Measurements from ENCODE around the gene DISC1. TPM values are rescaled to one million over a fixed set of nuclear protein-coding genes. Genes with fewer than 3 reads are reported as not detected.

Gene DISC1
- total RNA-seq, 2 donors from 2014 or later = 6.7 to 9.3 TPM

DNA sequence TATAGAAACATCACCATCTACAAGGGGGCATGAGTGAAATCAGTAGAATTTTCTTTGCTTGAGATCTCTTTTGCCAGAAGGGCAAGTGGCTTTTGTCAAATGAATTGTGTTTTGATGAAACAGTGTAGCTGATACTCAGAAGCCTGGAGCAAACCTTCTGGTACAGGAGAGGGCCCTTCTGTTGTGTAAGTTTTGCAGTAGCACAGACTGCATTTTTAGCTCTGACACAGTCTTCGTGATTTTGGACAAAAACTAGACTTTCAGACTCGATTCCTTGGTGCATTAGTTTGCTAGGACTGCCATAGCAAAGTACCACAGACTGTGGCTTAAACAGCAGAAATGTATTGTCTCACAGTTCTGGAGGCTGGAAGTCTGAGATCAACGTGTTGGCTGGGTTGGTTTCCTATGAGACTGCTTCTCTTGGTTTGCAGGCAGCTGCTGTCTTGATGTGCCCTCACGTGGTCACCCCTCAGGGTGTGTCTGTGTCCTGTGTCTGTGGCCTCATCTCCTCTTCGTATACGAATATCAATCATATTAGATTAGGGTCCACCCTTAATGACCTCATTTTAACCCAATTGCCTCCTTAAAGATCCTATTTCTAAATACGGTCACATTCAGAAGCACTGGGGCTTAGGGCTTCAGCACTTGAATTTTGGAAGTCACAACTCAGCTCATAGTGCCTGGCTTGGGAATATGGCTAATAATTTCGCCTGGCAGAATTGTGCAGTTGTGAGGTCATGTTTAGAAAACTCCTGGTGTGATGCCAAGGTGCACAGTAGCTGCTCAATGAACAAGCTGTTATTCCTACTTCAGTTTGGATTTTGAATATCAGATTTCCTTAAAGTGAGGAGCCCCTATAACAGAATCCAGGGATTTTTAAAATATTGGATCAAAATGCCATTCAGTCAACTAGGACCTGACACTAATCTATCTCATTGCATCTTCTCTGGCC is 21.2 kb upstream of the DISC1 start:
- no peak for TF ChIP-seq POLR2A (IDR thresholded peaks at IDR 0.05)
- TF ChIP-seq POLR2AphosphoS5 (IDR thresholded peaks at IDR 0.05) = no peak
- TF ChIP-seq, protein P1, sequence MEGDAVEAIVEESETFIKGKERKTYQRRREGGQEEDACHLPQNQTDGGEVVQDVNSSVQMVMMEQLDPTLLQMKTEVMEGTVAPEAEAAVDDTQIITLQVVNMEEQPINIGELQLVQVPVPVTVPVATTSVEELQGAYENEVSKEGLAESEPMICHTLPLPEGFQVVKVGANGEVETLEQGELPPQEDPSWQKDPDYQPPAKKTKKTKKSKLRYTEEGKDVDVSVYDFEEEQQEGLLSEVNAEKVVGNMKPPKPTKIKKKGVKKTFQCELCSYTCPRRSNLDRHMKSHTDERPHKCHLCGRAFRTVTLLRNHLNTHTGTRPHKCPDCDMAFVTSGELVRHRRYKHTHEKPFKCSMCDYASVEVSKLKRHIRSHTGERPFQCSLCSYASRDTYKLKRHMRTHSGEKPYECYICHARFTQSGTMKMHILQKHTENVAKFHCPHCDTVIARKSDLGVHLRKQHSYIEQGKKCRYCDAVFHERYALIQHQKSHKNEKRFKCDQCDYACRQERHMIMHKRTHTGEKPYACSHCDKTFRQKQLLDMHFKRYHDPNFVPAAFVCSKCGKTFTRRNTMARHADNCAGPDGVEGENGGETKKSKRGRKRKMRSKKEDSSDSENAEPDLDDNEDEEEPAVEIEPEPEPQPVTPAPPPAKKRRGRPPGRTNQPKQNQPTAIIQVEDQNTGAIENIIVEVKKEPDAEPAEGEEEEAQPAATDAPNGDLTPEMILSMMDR (IDR thresholded peaks at IDR 0.05) = no peak
- intact Hi-C loops (cut with DNase I) = no loop called here
- Histone ChIP-seq H3K4me1 (replicated peaks) (no peaks in the 10 kb centered on the region), H3K4me3 (no peak overlapping the region), H3K27ac (no peak overlapping the region), H3K27me3 (replicated peaks; ENCODE audit: insufficient read depth) (no peaks in the 10 kb centered on the region), H3K36me3 (no peaks in the 10 kb centered on the region), H3K9me3 (no peaks in the 10 kb centered on the region)
- no peak for DNase-seq (ENCODE audit: low spot score)
- WGBS = 82% methylated on average over 8 of the region's 8 CpGs

DNA sequence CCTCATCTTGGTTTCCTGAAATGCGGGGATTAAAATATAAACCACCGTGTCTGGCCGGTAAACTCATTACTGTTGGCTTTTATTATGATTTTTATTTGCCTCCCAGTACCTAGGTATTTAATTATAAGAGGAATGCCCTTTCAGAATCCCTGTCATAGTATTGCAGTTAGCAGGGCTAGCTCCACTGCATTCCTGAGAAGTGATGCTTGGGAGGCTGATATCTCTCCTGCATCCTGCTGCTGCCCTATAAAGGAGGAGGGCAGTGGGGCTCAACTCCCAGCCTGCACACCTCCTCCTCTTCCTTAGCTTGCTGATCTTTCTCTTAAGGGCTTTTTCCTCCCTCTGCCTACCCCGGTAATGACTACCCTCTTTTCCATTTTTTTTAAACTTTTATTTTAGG is 19.9 kb upstream of the DISC1 start:
- Histone ChIP-seq H3K36me3 (no peaks in the 10 kb centered on the region), H3K27ac (no peak overlapping the region), H3K27me3 (replicated peaks; ENCODE audit: insufficient read depth) (no peaks in the 10 kb centered on the region), H3K9me3 (no peaks in the 10 kb centered on the region), H3K4me3 (no peak overlapping the region), H3K4me1 (replicated peaks) (no peaks in the 10 kb centered on the region)
- intact Hi-C loops (cut with DNase I) = no loop called here
- TF ChIP-seq POLR2A (IDR thresholded peaks at IDR 0.05) = no peak
- TF ChIP-seq POLR2AphosphoS5 (IDR thresholded peaks at IDR 0.05) = peak; percentile 25
- TF ChIP-seq, protein P1 (IDR thresholded peaks at IDR 0.05) = no peak
- no peak for DNase-seq (ENCODE audit: low spot score)
- WGBS = 35% methylated on average over 4 of the region's 4 CpGs

DNA sequence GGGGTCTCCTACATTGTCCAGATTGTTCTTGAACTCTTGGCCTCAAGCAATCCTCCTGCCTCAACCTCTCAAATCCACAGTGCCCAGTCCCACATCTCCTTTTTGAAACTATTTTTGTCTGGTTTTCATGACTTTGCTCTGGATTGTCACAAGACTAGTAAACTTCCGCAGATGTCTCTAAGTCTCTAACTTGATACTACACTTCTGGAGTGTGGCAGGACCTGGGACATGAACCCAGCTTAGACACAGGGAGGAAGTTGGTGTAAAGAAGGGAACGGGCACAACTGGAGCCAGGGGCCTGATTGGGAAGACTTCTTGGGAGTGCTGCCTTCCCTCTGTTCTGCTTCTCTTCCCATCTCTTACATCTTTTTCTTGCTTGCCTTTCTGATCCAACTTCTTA is 16.2 kb upstream of the DISC1 start:
- DNase-seq (ENCODE audit: low spot score) = no peak
- TF ChIP-seq, protein P1 (IDR thresholded peaks at IDR 0.05) = no peak
- TF ChIP-seq POLR2A (IDR thresholded peaks at IDR 0.05) (no peak), POLR2AphosphoS5 (IDR thresholded peaks at IDR 0.05) (no peak)
- WGBS = 92% methylated on average over 2 of the region's 2 CpGs
- Histone ChIP-seq H3K36me3 (no peaks in the 10 kb centered on the region), H3K27me3 (replicated peaks; ENCODE audit: insufficient read depth) (no peaks in the 10 kb centered on the region), H3K9me3 (no peaks in the 10 kb centered on the region), H3K4me1 (replicated peaks) (no peaks in the 10 kb centered on the region), H3K27ac (no peak overlapping the region), H3K4me3 (no peak overlapping the region)
- intact Hi-C loops (cut with DNase I) = no loop called here

DNA sequence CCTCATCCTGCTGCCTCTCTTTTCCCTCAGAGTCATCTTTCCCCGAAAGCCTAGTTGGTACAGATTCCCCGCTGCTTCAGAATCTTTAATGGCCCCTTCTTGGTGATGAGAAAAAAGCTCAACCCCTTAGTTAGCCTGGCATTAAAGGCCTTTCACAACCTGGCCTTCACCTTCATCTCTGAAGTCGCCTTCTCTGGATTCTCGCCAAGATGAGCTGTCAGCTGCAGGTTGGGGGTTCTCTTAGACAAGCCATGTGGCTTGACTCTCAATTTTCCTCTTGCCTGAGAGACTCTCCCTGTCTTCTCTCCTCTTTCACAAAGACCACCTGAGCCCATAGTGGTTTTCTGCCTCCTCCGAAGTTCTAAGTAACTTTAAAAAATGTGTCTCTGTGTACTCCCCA is 15.5 kb upstream of the DISC1 start:
- TF ChIP-seq, protein P1 (IDR thresholded peaks at IDR 0.05) = no peak
- TF ChIP-seq POLR2A (IDR thresholded peaks at IDR 0.05) = no peak
- no peak for TF ChIP-seq POLR2AphosphoS5 (IDR thresholded peaks at IDR 0.05)

DNA sequence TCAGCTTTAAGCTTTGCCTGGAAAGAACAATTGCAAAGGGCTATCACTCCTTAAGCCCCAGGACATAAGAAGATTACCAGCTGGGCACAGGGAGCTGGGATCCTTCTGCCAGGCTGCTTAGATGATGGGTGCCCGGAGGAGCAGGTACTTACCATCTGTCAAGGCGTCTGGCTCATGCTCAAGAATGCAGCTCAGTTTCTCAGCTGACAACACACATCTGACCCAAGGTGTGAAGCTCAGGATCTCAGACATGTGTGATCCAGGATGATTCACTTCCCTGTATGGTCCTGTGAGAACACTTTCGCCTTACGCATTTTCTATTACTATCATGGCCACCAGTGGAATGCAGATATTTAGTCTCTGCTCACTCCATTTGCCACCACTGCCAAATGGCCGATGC is 14.7 kb upstream of the DISC1 start:
- H3K27me3 ChIP-seq (replicated peaks; ENCODE audit: insufficient read depth) = no peaks in the 10 kb centered on the region
- whole genome bisulfite sequencing = 82% methylated on average over 5 of the region's 5 CpGs
- intact Hi-C loops (cut with DNase I) = no loop called here

More for the DNA sequence above, 15.5 kb upstream of the DISC1 start:
- intact Hi-C loops (cut with DNase I) = no loop called here
- DNase-seq (ENCODE audit: low spot score) = no peak
- WGBS = 85% methylated on average over 5 of the region's 5 CpGs
- Histone ChIP-seq H3K4me3 (no peak overlapping the region), H3K4me1 (replicated peaks) (no peaks in the 10 kb centered on the region), H3K36me3 (no peaks in the 10 kb centered on the region), H3K27me3 (replicated peaks; ENCODE audit: insufficient read depth) (no peaks in the 10 kb centered on the region), H3K9me3 (no peaks in the 10 kb centered on the region), H3K27ac (no peak overlapping the region)

More for the DNA sequence above, 14.7 kb upstream of the DISC1 start:
- no peak for DNase-seq (ENCODE audit: low spot score)
- Histone ChIP-seq H3K9me3 (no peaks in the 10 kb centered on the region), H3K27ac (no peak overlapping the region), H3K4me3 (no peak overlapping the region), H3K4me1 (replicated peaks) (no peaks in the 10 kb centered on the region), H3K36me3 (no peaks in the 10 kb centered on the region)
- TF ChIP-seq, protein P1 (IDR thresholded peaks at IDR 0.05) = no peak
- no peak for TF ChIP-seq POLR2A (IDR thresholded peaks at IDR 0.05)
- no peak for TF ChIP-seq POLR2AphosphoS5 (IDR thresholded peaks at IDR 0.05)
